ENCODE measurements around the gene NCKIPSD.

Gene NCKIPSD

DNA sequence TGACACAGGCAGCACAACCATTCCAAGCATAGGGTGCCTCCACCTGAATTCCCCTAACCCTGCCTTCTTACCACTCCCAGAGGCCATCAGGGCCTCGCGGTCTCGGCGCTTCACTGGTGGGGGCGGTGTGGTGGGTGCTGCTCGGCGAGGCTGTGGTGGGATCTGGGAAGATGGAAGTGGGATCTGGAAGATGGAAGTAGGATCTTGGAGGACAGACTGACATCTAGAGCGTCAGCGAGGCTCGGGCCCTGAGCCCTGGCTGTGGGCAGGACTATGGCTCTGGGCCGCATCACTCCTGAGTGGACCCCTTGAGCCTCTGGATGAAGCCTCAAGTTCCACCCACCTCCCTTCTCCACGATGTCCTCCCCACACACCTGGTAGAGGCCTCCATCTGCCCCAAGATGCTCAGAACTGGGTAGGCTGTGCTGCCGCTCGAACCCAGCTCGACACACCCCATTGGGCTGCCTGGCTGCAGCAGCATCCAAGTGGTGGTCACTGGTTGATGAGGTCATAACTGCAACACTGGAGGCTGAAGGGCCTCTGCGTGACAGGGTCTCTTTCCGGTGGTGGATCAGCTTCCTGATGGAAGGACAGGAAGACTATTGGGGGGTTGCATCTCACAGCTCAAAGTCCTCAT, 3.6 kb downstream of the NCKIPSD start:
- in situ Hi-C loops (cut with MboI; ENCODE audit: low pct_unique_long_range_greater_than_20kb, low sequenced_read_pairs) = no loop called here
- no peak for DNase-seq

DNA sequence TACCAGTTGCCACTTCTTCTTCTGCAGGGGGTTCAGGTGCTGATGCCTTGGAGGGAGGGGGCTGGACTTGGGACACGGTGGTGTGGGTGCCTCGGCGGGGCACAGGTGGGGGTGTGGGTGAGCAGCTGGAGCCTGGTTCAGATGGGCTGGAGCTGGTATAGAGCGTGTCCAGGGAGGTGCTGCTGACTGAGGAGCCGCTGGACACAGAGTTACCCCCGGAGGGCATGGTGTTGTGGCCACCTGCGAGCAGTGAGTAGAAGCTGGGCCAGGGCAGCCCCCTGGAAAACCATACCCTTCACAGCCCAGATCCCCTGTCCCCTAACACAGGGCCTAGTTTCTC, 4.2 kb downstream of the NCKIPSD start:
- in situ Hi-C loops (cut with MboI; ENCODE audit: low pct_unique_long_range_greater_than_20kb, low sequenced_read_pairs) = no loop called here
- no peak for DNase-seq

DNA sequence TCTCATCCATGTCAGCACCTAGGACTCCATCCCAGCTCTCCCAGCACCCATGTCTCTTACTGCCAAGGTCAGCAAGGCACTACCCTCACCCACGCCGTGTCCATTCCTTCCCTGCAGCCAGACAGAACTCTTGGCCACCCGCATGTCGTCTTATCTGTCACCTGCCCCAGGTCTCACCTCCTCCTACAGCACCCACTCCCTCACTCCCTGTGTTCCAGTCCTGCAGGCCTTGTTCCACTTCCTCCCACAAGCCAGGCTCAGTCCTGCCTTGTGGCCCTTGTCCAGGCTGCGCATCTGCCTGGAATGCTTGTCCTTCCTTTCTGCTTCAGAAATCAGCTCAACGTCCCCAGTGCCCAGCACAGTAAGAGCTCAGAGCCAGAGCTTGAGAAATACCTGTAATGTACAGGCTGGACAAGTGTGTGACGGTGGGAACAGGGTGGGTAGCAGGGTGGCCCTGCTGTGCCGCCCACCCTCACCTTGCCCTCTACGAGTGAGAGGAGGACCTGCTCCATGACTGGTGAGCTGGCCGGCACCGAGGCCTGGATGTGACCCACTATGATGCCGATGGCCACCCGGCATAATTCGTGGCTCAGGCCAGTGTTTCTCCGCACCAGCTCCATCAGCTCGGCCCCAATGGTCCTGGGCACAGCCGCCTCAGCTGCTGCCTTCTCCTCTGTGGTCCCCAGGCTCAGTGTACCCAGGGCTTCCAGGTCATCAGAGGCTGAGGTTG, 4.7 kb downstream of the NCKIPSD start:
- no peak for DNase-seq
- in situ Hi-C loops (cut with MboI; ENCODE audit: low pct_unique_long_range_greater_than_20kb, low sequenced_read_pairs) = no loop called here

DNA sequence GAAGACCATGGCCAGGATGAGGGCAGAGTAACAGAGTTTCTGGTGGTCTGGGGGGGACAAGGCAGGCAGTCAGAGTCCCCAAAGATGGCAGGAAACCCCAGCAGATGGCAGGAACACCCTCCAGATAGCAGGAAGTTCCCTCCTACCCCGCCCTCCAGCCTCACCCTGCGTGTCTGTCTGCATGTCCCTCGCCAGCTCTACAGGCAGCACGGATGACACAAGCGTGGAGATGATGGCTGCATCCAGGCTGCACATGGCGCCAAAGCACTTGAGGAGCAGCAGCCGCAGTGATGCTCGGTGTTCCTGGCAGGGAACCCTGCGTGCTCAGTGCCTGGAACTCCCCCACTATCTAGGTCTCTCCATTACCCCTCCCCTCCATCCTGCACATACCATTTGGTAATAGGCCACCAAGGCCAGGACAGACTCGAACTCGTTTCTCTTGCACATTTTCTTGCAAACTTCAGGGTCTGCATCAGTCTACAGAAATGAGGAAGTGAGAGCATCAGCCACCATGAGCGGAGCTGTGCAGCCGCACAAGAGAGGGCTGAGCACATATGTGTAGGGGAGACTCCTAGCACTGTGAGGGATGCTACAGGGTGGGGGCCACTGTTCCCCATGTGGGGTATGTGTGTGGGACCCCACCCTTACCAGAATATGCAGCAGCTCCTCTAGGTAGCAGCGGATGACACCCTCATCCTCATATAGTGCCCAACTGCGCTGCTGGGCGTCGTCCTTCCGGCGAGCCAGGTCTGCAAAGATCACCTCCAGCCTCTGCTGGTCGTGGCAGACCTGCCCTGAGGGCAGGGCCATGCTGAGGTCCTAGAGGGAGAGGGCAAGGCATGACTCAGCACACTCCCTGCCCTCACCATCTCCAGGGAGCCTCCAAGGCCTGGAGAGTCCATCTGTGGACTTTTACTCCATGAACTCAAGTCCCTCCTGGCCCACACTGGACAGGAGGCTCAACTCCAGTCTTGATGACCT, 6.0 kb downstream of the NCKIPSD start:
- in situ Hi-C loops (cut with MboI; ENCODE audit: low pct_unique_long_range_greater_than_20kb, low sequenced_read_pairs) = no loop called here
- DNase-seq = no peak

DNA sequence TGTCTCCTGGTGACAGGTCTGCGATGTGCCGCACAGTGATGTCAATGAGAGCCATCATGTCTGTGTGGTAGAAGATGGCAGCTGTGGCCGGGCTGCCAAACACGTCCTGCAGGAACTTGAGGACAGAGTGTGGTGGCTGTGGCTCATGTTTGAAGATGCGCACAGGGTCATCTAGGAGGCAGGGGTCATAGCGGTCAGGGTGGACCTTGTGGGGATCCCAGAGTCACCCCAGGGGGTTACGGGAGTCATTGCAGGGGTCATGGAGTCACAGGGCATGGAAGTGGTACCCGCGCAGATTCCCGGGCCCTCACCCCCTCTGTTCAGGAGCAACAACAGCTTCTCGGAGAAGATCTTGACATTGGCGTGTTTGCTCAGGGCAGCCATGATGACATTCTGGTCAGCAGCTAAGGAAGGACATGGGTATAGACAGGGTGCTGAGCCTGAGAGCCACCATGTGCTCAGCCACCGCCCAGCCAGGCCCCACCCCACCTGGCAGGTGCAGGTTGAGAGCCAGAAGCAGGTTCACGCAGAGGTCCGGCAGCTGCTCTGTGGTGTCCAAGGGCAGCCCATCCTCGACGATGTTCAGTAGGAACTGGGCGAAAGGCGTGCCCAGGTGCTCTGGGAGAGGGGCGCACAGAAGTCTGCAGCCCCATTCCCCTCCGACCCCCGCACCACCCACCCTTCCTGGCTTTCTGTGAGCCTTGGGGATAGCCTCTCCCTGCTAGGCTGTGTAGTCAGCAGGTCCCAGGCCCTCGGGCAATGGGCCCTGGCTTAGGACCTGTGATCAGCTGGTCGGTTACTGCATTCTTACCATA, 6.9 kb downstream of the NCKIPSD start:
- DNase-seq = no peak
- in situ Hi-C loops (cut with MboI; ENCODE audit: low pct_unique_long_range_greater_than_20kb, low sequenced_read_pairs) = no loop called here

DNA sequence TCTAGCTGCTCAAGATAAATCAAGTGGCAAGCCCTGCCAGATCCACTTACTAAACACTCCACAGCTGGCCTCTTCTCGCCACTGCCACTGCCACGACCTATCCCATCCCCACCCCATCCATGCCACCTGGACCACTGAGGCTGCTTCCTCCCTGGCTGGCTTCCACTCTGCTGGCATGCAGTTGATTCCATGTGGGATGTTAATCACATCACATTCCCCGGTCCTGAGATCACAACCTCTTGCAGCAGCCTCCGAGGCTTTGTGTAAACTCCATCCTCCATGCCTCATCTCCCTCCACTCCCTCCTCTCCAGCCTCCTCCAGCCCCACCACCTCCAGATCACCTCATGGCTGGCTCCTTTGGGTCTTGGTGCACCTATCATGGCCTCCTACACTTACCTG, 7.7 kb downstream of the NCKIPSD start:
- in situ Hi-C loops (cut with MboI; ENCODE audit: low pct_unique_long_range_greater_than_20kb, low sequenced_read_pairs) = no loop called here
- no peak for DNase-seq

DNA sequence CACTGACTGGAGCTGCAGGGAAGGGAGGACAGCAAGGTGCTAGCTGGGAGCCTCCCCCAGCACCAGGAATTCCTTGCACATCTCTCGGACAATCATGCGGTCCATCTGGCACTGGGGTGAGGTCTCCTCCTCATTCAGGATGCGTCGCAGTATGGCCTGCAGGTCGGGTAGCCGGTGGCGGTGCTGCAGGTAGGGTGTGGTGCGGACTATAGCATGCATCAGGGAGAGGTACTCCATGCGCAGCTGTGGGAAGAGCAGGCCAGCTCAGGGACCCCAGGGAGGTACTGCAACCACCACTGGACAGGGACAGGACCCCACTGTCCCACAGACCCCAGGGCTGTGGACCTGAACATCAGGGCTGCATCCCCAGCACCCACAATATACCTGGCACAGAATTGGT, 11.2 kb downstream of the NCKIPSD start:
- in situ Hi-C loops (cut with MboI; ENCODE audit: low pct_unique_long_range_greater_than_20kb, low sequenced_read_pairs) = no loop called here
- DNase-seq = no peak

DNA sequence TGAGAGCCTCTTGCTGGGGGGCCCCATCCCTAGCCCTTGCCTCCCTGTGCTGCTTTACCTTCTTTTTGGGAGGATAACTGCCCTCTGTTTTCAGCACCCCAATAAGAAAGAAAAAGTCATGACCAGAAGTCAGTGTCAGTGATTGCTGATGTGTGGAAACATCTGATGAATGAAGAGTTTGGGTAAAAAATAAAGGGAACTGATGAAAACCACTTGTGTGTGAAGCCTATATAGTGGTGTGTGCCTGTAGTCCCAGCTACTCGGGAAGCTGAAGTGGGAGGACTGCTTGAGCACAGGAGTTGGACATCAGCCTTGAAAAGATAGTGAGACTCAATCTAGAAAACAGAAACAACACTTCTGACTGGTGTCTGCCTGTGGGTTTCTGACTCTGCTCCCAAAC, 13.2 kb downstream of the NCKIPSD start:
- DNase-seq = no peak
- in situ Hi-C loops (cut with MboI; ENCODE audit: low pct_unique_long_range_greater_than_20kb, low sequenced_read_pairs) = no loop called here

DNA sequence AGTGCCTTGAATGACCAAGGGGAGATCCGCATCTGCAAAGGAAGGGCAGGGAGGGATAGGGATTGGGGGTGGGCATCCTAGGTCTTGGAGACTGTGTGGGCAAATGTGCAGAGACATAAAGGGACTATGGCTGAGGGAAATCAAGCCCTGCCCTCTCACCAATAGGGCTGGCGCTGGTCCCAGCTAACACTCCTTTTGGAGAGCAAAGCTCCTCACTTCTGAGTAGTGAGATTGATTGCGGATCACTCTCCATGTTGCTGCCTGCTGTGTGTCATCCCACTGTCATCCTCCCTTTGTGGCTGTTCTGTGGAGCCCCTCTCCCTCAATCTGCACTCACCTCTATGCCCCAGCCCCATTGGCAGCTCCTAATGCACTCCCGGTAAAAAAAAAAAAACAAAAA, 20.8 kb downstream of the NCKIPSD start:
- no peak for DNase-seq
- in situ Hi-C loops (cut with MboI; ENCODE audit: low pct_unique_long_range_greater_than_20kb, low sequenced_read_pairs) = no loop called here

DNA sequence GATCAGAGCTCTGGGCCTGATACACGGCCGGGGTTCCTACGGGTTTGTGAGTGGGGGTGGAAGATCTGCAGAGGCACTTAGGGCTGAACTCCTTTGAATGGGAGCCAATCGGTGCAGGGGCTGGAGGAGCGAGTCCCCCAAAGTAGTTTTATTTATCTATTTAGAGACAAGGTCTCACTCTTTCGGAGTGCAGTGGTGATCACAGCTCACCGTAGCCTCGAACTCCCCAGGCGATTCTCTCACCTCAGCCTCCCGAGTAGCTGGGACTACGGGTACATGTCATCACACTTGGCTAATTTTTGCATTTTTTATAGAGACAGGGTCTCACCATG, 21.4 kb downstream of the NCKIPSD start:
- in situ Hi-C loops (cut with MboI; ENCODE audit: low pct_unique_long_range_greater_than_20kb, low sequenced_read_pairs) = no loop called here
- no peak for DNase-seq

DNA sequence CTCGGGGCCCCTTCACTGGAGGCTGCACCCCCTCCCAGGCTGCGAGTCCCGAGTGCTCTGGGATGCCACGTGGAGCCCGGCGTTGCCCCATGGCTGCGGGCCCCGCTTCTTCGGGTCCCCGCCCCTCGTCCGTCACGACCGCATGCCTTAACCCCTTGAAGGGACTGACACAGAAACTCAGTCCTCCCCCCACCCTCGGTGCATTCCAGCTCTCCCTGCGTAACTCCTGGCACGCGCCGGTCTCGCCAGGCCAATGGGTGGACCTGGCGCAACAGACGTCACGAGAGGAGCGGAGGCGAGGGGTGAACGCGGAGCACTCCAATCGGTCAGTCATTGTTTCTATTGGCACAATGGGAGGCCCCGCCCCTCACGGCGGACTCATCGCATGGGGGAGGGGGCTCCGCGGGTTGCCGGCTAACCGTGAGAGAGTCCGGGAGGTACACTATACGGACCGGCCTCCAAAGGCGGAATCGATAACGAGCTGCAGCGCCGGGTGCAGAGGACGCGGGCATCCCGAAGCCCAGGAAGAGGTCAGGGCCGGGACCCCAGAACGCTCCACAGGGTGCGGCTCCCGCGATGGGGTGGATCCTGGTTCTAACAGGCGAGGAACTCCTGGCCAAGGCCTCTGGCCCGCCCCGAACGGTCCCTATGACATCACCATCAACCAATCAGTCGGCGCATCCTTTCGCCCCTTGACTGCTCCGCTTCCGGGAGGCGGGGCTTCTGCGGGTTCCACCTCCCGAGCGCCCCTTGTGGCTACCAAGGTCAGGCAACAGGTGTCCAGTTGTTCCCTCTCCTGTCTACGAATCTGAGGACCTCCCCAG, 22.0 kb downstream of the NCKIPSD start:
- peak; percentile 98 for DNase-seq

DNA sequence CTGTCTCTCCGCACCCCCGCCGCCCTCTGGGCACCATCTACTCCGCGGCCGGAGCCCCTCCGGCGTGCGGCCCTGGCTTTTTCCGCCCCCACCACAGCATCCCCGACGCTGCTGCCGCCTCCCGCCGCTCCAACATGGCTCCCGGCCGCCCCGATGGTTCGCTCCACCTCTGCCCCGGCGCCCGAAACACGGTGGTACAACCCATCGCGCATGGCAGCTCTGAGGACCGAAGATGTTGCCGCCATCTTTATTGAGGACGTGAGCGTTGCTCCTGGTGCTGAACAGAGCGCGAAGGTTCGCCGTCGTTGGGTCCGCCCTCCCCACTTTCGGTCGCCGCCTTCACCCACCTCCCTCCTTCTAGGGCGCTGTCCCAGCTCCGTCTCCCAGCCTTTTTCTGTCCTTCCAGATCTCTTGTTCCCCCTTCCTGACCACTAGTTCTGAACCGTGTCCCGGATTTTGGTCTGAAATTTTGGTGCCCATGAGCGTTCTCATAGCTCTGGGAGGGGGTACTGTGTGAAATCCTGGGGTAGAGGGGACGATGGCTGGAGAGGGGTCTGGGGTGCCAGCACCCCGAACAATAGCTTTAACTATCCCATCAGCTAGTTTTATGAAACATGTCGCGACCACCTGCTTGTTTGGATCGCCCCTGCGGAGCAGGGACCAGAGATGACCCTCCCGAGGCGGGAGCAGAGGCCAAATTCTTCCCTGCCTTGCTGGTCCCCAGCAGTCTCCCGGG, 22.8 kb downstream of the NCKIPSD start, which contains the start of gene CELSR3:
Gene CELSR3 (minus strand): TSS at position 134 of the 736 bp plus-strand sequence. CDS start 252 bp downstream, outside the sequence.
- in situ Hi-C loops (cut with MboI; ENCODE audit: low pct_unique_long_range_greater_than_20kb, low sequenced_read_pairs) = no loop called here
- DNase-seq = no peak

More for the DNA sequence above, 22.0 kb downstream of the NCKIPSD start:
- in situ Hi-C loops (cut with MboI; ENCODE audit: low pct_unique_long_range_greater_than_20kb, low sequenced_read_pairs) = no loop called here

DNA sequence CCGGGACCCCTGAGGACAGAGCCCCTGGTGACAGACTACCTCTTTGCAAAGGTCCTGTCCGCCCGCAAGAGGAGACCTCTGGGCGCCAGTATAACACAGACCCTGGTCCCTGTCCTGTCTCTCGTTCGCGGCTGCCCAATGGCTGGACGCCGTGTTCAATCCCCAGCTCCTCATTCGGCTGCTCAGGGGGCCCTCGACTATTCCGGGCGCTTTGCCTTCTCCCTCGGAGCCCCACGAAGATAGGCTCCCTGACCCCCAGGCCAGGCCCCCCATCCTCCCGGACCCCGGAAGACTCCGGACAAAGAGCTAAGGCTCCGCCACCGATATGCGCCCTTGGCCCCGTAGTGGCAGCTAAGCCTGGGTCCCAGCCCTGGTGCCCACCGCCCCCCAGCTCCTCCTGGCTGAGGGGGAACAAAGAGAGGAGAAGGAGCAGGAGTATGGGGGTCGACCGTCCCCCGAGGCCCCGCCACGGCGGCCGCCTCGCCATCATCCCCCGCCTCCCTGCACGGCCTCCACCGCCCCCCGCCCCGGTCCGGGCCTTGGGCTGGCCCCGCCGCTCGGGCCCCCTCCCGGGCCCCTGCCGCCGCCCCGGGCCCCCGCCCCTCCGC, 23.5 kb downstream of the NCKIPSD start:
- no peak for DNase-seq
- in situ Hi-C loops (cut with MboI; ENCODE audit: low pct_unique_long_range_greater_than_20kb, low sequenced_read_pairs) = no loop called here

DNA sequence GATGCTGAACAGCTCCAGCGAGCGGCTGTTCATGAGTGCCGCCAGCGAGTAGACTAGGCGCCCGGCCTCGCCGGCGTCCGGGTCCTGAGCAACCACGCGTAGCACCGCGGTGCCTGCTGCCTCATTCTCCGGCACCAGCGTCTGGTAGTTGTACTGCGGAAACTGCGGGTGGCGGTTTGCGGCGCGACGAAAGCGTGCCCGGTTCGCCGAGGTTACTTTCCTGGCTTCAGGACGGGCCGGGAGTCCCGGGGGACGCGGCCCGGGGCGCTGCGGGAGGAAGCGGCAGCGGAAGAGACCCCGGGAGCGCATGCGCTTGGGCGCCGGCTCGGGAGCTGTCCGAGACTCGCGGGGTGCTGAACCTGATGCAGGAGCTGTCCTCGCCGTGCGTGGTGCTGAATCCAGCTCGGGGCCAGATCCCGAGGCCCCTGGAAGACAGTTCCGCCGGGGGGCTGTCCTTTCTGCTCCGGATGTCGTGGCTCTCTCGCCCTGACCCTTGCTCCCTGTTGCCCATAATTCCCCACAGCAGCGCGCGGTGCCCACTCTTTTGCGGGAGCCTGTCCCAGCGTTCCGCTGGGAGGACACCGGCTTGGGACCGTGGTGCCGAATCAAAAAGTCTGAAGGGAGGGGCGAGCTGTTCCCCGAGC, 24.1 kb downstream of the NCKIPSD start:
- peak; percentile 72 for DNase-seq
- in situ Hi-C loops (cut with MboI; ENCODE audit: low pct_unique_long_range_greater_than_20kb, low sequenced_read_pairs) = no loop called here

DNA sequence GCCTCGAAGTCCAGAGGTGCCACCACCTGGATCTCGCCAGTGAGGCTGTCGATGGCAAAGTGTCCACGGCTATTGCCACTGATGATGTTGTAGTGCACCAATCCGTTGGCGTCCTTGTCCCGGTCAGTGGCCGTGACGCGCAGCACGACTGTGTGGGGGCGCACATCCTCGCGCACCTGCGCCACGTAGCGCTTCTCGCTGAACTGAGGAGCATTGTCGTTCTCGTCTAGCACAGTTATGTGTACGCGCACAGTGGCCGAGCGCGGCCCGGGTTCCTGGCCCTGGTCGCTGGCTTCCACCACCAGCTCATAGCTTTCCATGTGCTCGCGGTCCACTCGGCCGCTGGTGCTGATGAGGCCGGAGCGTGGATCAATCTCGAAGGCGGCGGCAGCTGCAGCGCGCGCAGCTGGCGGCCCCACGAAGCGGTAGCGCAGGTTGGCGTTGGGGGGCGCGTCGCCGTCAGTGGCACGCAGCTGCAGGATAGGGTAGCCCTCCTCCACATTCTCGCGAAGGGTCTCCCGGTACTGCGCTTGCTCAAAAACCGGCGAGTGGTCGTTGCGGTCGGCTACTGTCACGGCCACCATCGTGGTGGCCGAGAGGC, 24.8 kb downstream of the NCKIPSD start:
- in situ Hi-C loops (cut with MboI; ENCODE audit: low pct_unique_long_range_greater_than_20kb, low sequenced_read_pairs) = no loop called here
- no peak for DNase-seq

DNA sequence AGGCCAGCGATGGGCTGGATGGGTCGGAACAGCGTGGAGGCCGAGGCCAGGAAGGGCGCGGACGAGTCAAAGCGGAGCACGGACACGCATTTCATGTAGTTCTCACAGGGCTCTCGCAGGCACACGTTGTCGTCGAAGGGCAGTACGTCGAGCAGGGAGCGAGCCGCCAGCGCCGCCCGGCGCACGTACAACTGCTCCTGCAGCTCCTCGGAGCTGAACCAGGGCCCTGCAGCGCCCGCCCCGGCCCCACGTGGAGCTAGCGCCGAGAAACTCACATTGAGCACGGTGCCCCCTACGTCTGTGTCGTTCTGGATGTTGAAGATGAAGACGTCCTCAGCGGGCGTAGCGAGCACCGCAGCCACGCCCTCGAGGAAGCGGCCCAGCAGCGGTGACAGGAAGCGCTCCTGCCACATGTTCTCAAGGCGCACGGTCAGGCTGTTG, 28.9 kb downstream of the NCKIPSD start:
- in situ Hi-C loops (cut with MboI; ENCODE audit: low pct_unique_long_range_greater_than_20kb, low sequenced_read_pairs) = no loop called here
- DNase-seq = no peak
